H4 (cell line): ENCODE data around the gene LENG9. TPM values are rescaled to one million over a fixed set of nuclear protein-coding genes. Genes with fewer than 3 reads are reported as not detected.
"Not testable (repeated sequence)": the region's sequence is repeated elsewhere in the genome, so short reads cannot be mapped to it uniquely, and the experiment has no call there.

Experiments
- DNase-seq: peaks from one replicate; pipeline ENCODE4 v3.0.0-alpha.2; 2015; ENCODE audit warnings: low spot score
- total RNA-seq: library from RNA; depleted of rRNA; stranded (reverse); fragments of >200 nt; shearing (Covaris generic); gene quantifications from 2 replicates; pipeline ENCODE4 v1.2.3, GENCODE V29; 2014

Gene LENG9
- total RNA-seq, 1 experiment from 2014 or later, result 0.64 TPM

GRCh38 chr19:54478677-54479266 lies 15.2 kb upstream of the LENG9 start:
- DNase-seq, result peak; percentile 73

- DNase-seq, result no peak
These were observed 14.1 kb upstream of the LENG9 start for GRCh38 chr19:54477650-54478049.

GRCh38 chr19:54475706-54476105 lies 12.1 kb upstream of the LENG9 start:
- DNase-seq, result no peak

GRCh38 chr19:54473892-54474372 lies 10.4 kb upstream of the LENG9 start:
- no peak for DNase-seq

- peak; percentile 84 for DNase-seq
These were observed 9.7 kb upstream of the LENG9 start, which contains the start of gene CDC42EP5 for GRCh38 chr19:54473071-54473891. Gene CDC42EP5, minus strand, starts transcription at chr19:54473296. Its CDS starts 7,749 bp downstream, at chr19:54465547.

- no peak for DNase-seq
These were observed 7.6 kb upstream of the LENG9 start for GRCh38 chr19:54470991-54471782.

- DNase-seq, result no peak
These were observed 6.8 kb upstream of the LENG9 start for GRCh38 chr19:54470276-54470887.

- DNase-seq, result peak; percentile 22
These were observed 5.9 kb upstream of the LENG9 start for GRCh38 chr19:54469496-54469934.

- not testable (repeated sequence) for DNase-seq
These were observed 2.5 kb upstream of the LENG9 start for GRCh38 chr19:54466110-54466480.

GRCh38 chr19:54465426-54466109 lies 2.0 kb upstream of the LENG9 start:
- peak; percentile 17 for DNase-seq

- peak; percentile 94 for DNase-seq
These were observed 1.2 kb upstream of the LENG9 start for GRCh38 chr19:54464630-54465425.

- peak; percentile 94 for DNase-seq
These were observed 559 bp upstream of the LENG9 start for GRCh38 chr19:54464044-54464629.

- peak; percentile 22 for DNase-seq
These were observed 685 bp downstream of the LENG9 start for GRCh38 chr19:54462655-54463530.

GRCh38 chr19:54462047-54462654 lies 1.4 kb downstream of the LENG9 start:
- DNase-seq, result peak; percentile 24

GRCh38 chr19:54461613-54462012 lies 2.0 kb downstream of the LENG9 start:
- peak; percentile 18 for DNase-seq

GRCh38 chr19:54461210-54461609 lies 2.4 kb downstream of the LENG9 start:
- DNase-seq, result peak; percentile 8

GRCh38 chr19:54460230-54461005 lies 3.2 kb downstream of the LENG9 start:
- DNase-seq, result peak; percentile 14
